Measurements from ENCODE around the gene MEIS1.

DNA sequence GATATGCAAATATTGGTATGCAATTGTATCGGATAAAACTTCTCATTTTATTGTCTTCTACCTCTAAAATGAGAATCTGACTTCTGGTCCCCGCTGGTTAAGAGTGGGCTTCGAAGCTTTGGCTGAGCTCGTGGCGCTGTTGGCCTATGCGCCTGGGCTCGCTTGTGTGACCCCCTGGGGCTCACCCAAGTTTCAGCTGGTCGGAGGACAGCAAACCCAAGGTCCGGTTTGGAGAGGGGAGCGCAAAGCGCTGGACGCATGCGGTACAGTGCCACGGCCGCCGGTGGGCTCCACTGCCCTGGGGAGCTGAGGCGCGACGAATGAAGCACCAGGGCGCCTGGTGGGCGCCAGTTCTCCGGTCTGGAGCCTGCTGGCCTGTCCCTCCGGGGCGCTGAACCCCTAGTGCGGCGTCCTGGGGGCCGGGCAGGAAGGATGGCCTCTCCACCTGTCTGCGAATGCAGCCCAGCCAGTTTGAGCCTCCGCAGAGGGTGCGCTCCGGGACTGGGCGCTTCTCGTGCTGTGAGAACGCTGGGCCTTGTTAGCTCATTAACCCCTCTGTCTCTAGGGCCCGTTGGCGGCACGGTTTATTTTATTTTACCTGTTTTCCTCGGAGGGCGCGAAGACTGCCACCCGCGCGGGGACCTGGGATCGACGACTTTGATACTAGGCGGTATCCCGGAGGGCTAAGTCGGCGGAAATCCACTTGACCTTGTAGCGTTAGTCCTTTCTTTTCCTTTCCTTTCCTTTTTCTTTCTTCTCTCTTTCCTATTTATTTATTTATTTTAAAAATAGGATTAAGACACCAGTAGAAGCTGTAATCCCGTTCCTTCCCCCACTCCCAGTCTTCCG, 10.4 kb downstream of the MEIS1 start:
- TF ChIP-seq, protein P1, sequence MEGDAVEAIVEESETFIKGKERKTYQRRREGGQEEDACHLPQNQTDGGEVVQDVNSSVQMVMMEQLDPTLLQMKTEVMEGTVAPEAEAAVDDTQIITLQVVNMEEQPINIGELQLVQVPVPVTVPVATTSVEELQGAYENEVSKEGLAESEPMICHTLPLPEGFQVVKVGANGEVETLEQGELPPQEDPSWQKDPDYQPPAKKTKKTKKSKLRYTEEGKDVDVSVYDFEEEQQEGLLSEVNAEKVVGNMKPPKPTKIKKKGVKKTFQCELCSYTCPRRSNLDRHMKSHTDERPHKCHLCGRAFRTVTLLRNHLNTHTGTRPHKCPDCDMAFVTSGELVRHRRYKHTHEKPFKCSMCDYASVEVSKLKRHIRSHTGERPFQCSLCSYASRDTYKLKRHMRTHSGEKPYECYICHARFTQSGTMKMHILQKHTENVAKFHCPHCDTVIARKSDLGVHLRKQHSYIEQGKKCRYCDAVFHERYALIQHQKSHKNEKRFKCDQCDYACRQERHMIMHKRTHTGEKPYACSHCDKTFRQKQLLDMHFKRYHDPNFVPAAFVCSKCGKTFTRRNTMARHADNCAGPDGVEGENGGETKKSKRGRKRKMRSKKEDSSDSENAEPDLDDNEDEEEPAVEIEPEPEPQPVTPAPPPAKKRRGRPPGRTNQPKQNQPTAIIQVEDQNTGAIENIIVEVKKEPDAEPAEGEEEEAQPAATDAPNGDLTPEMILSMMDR (IDR thresholded peaks at IDR 0.05) = peak in 2 of 4 experiments; percentile 9 to 34
- TF ChIP-seq POLR2AphosphoS5 (IDR thresholded peaks at IDR 0.05) = no peak
- no peak for TF ChIP-seq POLR2A (IDR thresholded peaks at IDR 0.05)
